NCI-H345 treated with DMSO at 0.1 percent for 48 hours (cell line): ENCODE data around the gene ARHGAP24.
"Not testable (repeated sequence)": the region's sequence is repeated elsewhere in the genome, so short reads cannot be mapped to it uniquely, and the experiment has no call there.

Source experiments
- DNase-seq: peaks from one replicate; lab custom pipeline; 2025; ENCODE audit not compliant: unreplicated experiment; lab: John Stamatoyannopoulos, UW

The ARHGAP24 gene

DNA sequence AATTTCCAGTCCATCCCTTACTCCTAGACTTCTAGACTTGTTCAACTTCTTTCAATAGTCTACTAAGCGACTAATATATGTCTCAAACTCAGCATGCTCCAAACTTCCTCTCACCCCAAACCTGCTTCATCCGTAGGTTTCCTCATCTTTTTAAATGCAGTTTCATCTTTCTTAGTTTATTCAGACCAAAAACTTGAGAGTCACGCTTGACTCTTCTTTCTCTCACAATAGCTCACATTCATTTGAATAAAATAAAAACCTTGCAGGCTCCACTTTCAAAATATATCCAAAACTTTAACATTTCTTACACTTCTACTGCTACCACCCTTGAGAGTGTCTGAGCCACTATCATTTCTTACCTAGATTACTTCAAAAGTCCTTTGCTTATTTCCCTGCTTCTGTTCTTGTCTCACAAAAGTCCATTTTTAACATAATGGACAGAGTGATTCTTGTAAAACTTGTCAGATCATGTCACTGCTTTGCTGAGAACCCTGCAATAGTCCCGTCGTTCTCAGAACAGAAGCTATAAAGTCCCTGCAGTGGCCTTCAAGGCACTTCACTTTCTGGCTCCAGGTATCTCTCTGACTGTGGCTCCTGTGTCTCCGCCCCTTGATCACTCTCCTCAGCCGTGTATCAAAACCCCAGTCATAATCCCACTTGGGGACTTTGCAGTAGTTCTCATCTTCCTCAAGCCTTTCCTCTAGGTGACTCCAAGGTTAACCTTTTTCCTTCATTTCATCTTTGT, 167.6 kb downstream of the ARHGAP24 start:
- no peak for DNase-seq

DNA sequence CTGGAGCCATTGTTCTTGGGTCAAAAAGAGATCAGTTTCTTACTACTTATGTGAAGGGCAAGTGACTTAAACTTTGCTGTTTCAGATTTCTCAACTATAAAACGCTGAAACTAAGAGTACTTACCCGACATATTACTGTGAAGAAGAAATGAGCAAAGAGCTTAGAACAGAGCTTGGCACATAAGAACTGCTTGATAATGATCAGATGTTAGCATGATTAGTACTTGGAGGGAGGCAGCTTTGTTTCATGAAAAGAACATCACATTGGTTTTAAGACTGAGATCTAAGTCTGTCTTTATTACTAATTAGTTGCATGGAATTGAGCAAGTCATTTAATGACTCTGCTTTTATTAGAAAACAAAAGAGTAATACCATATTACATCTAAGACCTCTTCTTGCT, 169.1 kb downstream of the ARHGAP24 start:
- DNase-seq, result no peak

DNA sequence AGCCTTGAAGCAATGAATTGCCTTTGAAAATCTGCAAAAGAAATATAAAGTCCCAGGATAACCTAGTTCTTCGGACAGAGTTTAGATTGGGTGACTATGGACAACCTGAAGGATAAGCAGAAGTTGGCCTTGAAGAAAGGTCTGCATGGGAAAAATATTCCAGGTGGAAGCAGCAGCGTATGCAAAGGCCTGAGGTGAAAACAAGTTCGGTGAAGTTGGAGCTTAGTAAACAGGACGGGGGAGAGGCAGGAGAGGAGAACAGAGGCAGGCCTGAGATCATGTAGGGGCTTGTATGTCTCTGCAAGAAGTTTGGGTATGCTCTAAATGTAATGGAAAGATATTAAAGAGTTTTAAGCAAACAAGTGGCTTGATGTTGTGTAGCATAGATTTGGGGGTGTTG, 176.0 kb downstream of the ARHGAP24 start:
- DNase-seq, result no peak

DNA sequence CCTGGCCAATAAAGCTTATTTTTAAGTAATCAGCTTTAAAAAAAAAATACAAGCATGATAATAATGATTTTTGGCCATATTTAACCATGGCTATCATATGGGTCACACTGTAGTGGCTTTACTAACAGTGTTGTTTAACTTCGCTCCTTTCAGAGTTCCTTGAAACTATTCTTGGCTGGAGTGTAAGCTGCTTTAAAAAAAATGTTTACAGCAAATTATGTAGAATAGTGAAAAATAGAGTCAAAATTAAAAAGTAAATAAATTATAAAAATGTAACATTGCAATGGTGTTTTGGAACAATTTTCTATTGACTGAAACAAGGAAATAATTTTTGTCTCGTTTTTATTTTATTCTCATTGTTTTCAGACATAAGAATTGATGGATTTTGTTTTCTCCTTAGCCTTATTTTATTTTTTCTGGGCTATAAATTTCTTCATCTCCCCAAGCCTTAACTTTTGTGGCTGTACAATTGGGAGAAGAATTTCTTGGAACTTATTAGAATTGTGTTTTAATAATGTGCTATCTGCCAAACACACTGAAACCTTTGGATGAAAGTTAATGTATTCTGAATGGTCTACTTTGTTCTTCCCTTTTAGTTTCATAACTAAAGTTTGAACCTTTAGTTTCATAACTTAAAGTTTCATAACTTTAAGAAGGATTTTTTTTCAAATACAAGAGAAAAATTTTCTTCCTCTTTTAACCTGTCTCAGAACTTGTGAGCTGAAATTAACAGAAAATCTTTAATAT, 182.0 kb downstream of the ARHGAP24 start:
- DNase-seq, result no peak

DNA sequence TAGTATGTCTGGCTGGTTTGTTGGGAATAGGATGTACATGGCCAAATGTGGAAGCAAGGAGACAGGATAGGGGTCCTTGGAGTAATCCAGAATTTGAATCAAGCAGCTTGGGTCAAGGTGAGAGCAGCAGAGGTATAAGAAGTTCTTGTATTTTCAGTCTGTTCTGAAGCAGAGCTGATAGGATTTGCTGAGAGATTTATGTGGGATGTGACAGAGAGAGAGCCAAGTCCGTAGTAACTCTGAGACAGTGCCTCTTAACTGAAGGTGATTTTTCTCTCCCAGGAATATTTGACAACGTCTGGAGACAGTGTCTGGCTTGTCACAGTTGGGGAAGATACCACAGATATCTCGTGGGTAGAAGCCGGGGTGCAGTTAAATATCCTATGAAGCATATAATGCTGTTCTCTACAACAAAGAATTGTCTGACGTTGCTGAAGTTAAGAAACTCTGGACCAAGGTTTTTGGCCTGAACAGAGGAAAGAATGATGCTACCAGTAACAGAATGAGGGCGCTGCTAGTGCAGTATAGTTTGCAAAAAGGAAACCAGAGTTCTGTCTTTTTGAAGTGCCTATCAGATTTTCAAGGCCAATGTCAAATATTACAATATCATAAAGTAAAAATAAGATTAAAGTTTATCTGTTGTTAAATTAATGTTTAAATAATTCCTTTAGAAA, 184.0 kb downstream of the ARHGAP24 start:
- no peak for DNase-seq

DNA sequence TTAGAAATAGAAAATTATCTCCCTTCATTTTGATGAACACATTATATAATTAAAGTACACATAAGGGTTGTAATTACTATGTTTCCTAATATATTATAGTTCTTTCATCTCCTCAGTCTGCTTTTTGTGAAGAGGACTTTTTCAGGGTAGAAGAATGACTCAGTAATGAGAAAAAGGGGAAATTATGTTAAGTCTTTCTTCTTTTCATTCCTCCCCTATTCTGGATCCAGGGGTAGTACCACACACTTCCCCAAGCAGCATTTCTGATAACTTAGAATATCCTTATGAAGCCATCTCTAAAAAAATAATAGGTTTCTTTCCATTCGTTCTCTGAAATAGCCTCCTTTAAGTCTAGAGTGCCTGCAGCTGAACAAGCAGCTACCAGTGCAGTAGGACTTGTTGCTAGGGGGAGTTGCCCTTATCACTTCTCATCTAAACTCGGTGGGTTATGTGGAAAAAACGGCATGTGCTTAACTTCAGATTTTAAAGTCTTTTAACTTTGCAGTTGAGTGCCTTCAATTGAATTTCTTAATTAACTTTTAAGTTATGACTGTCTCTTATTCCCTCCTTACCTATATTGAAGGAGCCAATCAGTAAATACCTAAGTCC, 184.8 kb downstream of the ARHGAP24 start:
- no peak for DNase-seq

DNA sequence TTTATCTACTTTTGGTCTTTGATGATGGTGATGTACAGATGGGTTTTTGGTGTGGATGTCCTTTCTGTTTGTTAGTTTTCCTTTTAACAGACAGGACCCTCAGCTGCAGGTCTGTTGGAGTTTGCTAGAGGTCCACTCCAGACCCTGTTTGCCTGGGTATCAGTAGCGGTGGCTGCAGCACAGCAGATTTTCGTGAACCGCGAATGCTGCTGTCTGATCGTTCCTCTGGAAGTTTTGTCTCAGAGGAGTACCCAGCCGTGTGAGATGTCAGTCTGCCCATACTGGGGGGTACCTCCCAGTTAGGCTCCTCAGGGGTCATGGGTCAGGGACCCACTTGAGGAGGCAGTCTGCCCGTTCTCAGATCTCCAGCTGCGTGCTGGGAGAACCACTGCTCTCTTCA, 191.7 kb downstream of the ARHGAP24 start:
- DNase-seq, result not testable (repeated sequence)

DNA sequence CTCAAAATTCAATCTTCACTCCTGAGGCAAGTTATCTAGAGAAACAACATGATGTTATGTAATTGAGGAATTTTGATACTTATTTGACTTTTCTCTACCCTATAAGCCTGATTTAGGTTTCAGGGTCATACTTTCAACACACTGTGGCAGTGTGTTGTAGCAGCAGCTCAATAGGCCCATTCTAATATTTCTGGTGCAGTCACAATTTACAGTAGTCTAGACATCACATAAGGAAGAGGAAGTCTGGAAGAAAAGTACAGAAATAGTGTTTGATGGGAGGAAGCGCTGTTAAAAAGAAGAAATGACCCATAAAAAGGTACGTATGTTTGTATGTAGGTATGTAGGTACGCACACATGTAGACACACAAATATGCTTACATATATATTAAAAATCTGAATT, 194.3 kb downstream of the ARHGAP24 start:
- DNase-seq, result no peak

DNA sequence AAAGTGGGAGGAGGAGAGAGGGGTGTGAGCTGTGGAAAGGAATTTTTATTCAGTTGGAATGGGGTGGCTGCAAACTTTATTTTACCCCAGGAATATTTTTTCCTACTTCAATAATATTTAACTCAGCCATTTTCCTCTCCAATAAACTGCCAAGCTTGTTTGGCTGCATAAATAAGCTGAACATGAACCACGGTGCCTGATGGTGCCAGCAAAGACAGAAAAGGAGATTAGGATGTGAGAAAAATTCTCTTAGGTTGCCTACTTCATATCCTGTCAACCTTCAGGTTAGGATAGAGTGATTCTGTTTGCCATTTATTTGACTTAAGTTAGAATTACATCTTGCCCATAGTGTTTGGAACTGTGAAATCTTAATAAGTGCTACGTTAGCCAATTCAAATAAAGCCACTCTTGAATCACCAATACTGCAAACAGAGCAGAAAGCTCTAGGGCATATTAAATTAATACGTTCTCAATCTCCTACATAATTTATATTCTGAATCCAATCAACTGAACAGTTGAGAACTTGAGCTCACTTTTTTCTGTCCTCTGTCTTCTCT, 195.1 kb downstream of the ARHGAP24 start:
- DNase-seq, result no peak

DNA sequence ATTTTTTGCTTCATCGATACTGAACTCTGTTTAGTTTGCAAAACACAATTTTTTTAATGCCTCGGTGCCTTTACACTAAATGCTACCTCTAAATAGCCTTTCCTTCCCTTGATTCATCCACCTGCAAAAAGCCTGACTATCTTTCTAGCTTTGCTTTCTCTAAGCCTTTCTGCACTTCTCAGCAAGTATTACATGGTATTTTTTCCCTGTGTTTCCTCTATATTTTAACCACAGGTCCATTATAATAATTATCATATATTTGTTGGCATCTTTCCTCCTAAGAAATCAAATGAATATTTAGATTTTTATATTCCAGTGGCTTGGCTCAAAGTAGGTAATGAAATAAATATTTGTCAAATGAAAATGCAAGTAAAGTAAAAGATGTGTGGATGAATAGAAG, 196.2 kb downstream of the ARHGAP24 start:
- no peak for DNase-seq

DNA sequence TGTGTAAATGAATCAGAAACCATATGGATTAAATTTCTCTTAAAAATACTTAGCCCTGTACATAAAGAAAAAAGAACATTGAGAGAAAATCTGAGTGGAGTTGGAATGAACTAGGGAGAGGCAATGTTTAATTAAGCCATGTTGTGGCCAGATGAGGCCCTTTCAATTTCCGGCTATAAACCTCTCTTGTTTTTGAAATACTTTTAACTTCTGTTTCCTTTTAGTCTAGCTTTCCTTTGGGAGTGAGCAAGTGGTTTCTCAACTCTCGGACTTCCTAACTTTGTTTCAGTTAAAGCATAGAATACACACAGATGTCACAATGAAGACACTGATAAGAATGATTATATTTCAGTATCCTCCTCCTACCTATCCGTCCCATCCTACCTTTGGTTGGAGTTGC, 197.2 kb downstream of the ARHGAP24 start:
- no peak for DNase-seq

DNA sequence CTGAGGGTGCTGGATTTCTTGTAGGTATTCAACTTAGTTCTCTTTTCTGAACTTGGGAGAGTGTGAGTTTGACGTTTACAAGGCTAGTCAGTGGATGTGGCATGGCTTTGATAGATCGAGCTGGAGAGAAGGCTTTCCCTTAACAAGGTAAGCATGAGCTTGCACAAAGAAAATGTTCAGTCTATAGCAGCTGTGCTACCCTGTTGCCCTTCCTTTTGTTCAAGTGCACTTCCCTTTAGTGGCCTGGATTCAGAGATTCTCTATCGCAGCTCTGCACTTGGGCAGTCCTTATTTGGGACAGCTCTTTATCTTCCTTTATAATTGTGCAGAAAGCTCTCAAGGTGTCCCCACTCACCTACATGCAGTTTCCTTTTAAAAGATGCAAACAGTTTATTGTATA, 198.0 kb downstream of the ARHGAP24 start:
- DNase-seq, result no peak

DNA sequence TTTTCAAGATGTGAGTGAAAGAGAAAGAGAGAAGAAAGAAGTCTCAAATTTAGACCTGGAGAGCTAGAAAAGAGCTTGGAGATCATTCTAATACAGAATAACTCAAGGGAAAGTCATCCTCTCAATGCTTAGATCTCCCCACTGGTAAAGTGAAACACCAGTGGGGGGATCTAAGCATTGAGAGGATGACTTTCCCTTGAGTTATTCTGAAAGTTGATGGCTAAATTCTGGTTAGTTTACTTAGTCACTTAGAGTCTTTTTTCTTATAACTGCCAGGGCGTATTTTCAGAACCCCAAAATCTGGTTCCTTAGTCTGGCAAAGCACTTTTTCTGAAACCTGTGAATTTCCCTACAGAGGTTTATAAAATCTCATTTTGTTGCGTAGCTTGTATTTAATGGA, 198.6 kb downstream of the ARHGAP24 start:
- DNase-seq, result no peak

DNA sequence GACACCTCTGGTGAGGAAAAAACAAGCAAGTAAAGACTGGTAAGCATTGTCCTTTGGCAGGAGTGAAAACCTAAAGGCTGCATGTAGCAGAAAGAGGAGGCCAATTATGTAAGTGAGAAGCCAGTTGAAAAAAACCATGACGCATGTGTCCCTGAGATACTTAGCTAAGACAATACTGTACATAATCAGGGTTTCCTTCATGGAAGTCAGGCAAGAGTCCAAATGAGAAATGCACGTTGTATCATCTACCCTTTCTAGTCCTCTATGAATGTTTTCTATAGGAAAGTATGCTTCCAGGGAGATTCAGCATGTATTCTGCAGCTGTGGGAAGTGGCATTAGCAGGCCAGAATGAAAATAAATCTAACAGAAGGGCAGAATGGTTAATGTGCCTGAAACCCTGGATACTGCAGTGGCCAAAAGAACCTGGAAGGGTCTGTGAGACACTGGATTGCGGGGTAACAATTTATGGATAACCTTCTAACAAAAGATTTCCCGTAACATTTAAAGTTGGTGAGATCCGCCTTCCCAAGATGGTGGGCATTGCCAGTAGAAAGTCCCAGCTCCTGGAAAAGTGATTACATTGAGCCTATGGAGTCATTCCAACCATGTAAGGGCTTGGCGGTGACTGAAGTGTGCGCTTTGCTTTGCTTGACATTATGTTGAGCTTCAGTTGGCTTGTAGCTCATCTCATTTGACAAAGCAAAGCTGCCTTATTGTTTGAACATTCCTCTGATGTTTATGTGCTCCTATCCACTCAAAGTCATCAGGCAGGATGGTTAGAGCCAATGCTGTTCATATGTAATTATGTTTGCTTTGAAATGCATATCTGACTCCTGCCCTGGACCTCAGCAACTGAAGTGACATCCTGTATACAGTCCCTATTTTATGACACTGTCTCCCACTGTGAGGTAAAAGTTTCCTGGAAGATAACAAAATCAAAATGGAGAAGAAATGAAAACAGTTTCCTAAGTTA, 200.4 kb downstream of the ARHGAP24 start:
- no peak for DNase-seq

DNA sequence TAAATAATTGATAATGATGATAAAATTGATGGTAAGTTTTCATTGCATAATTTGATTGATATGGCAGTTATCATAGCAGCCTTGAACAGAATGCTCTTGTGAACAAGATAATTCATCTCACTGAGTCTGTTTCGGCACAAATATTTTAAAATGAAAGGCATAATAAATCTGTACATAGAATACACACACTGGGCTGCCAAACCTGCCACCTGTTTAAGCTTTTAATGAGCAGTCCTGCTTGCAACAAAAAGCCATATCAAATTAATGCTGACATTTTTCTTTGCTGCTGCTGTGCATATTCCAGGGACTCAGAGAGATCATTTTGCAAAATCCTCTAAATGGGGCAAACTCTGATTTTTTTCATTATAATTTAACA, 201.1 kb downstream of the ARHGAP24 start:
- no peak for DNase-seq

DNA sequence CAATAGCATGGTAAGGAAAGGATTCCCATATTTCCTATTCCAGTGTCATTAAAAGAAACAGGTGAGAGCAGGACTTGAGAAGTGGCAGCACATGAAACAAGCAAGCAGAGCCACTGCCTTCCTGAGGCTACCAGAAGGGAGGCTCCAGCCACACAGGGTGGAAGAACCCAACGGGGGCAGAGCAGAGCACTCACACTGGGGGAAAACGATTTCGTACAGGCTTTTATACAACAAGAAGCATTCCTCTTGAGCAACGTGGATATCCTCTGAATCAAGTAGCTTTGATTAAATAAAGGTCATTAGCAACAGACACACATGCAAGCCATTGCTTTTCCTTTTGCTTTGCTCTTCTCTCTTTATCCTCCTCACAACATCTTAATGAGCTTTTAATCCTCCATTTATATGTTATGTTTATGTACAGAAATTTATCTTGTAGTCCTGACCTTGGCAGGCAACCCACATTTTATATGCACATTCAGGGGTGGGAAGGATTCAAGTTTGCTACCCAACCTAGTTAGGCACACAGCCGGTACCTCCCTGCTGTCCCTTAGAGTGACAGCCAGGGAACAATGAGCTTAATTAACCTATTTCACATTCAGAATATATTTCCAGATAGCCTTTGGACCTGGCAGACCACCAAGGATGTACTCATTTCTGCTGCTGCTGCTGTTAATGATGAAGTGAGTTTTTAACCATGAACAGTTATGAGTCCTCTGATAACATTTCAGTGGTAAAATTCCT, 202.1 kb downstream of the ARHGAP24 start:
- DNase-seq, result no peak

DNA sequence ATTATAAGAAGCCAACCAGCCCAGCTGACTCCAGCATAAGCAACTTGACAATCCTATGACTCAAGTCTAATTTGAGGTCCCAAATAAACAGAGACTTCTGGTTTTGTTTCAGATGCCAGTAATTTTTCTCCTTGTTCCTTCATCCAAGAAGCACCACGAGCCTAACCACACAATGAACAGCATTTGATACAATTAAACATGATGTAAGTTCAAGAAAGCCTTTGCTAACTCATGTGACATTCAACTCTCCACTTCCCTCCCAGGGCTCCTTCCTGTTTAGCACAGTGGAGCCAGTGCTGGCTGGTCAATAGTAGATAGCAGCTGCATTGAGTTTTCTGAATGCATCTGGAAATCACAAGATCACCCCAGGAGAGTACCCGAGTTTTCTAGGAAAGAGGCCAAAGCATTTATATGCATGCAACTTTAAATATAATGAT, 206.3 kb downstream of the ARHGAP24 start:
- no peak for DNase-seq

DNA sequence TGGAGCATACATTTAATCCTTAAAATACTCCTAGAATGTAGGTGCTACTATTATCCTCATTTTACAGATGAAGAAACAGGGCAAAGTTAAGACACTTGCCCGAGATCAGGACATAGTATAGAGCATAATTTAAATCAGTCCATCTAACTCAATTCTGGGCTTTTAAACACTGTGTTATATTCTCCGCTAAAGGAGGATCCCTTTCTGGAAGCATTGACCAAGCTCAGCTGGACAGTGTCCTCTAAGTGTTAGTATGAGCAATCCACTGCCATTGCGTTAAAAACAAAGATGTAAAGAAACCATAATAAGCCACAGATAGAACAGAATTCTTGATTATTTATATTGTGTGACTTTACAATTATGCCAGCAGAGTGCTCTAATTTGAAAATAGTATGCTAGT, 207.0 kb downstream of the ARHGAP24 start:
- DNase-seq, result no peak

DNA sequence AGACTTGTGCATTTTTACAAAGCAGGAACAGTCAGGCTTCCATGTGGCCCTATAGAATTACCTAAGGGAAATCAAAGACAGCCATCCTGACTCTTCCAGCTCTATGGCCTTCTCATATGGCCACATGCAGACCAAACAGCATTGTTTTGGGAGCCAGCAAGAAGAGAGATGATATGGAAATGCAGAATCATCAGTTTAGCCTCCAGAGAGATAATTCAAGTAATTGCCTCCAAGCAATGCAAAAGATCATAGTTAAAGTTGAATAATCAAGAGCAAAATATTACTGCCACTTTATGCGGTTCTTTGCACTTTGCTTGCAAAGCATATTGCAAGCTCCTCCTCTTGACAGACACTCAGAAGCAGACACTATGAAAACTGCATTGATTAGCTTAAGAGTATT, 207.4 kb downstream of the ARHGAP24 start:
- DNase-seq, result no peak

DNA sequence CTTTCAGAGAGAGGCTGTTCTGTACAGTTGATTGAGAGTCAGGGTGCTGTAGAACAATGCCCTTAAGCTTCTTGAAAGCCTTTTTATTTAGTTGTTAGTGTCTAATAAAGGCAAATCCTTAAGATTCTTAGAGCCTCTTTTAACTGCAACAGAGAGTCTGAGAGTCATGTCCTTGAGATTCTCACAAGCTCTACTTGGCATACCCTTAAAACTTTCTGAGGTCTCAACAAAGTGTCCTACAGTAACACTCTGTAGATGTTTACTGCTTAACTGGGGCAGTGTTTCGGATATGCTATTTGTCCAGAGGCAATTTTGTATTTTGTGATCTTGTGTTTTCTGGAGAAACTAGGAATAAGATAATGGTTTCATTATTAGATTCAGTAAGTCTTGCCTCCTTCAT, 209.7 kb downstream of the ARHGAP24 start:
- no peak for DNase-seq
